GM12892 (cell line): ENCODE measurements around the gene KCNIP1.

Experiments
- POLR2A ChIP-seq: IDR thresholded peaks from 2 replicates; pipeline ENCODE4 v1.6.1; 2011; ENCODE audit warnings: low read depth, low read length, control low read depth
- POLR2AphosphoS5 ChIP-seq: IDR thresholded peaks from 2 replicates; pipeline ENCODE4 v1.6.1; 2011; ENCODE audit warnings: low read depth, low read length, control low read depth
- TAF1 ChIP-seq: IDR thresholded peaks from 2 replicates; pipeline ENCODE4 v1.6.1; 2011; ENCODE audit warnings: low read depth, mild to moderate bottlenecking, control low read depth, low read length, borderline replicate concordance

DNA sequence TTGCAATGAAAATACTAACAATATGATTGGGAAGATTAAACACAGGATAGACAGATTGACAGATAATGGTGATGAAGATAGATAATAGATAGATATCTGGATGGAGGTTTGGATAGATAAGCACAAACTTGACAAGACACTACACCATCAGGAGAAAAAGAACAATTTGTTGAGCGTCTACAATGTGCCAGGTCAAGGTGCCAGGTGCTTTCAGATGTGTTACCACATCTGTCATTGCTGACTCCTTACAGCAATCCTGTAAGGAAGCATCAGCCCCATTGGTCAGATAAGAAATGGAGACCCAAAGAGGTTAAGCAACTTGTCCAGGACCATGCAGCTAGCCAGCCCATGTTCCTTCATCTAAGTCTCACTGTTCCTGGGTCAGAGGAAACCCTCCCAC lies 278.1 kb downstream of the KCNIP1 start:
- TF ChIP-seq POLR2A, result no peak
- TF ChIP-seq POLR2AphosphoS5, result no peak
- no peak for TF ChIP-seq TAF1
